ENCODE results near the gene ATRN. TPM values are rescaled to one million over a fixed set of nuclear protein-coding genes. Genes with fewer than 3 reads are reported as not detected.
"Not testable (repeated sequence)": the region's sequence is repeated elsewhere in the genome, so short reads cannot be mapped to it uniquely, and the experiment has no call there.

The ATRN gene
- total and polyA plus RNA-seq, 2 of the 8 experiments (the other 6 are each of a cell fraction or from before 2014, with no cell fraction given) = 12.0 to 17.4 TPM

GRCh38 chr20:3510110-3510509 lies 39.3 kb downstream of the ATRN start:
- ChIA-PET POLR2A (ENCODE audit: partially characterized antibody) (no interaction called here), CTCF (ENCODE audit: partially characterized antibody) (no interaction called here)
- H4K5ac ChIP-seq (ENCODE audit: insufficient read length, low read depth, low read length) = no peak overlapping the region
- H3K4me1 ChIP-seq (replicated peaks in 1 of 4; ENCODE audit: control insufficient read depth in 3 of 4, insufficient read depth in 4 of 4, low read length in 3 of 4) = no peaks in the 10 kb centered on the region
- H3K18ac ChIP-seq (ENCODE audit: extremely low read depth, low read length) = no peak overlapping the region
- no peak overlapping the region for H3K4me2 ChIP-seq (ENCODE audit: insufficient read depth in 1 of 2, low read depth in 2 of 2, low read length in 2 of 2)
- TF ChIP-seq KDM5A (IDR thresholded peaks at IDR 0.05; ENCODE audit: low read length) = no peak
- no peak for TF ChIP-seq SP4 (IDR thresholded peaks at IDR 0.05; ENCODE audit: low read length)
- TF ChIP-seq CBX5 (IDR thresholded peaks at IDR 0.05; ENCODE audit: low read depth, low read length) = no peak
- H2BK20ac ChIP-seq (ENCODE audit: low read length) = no peak overlapping the region
- no peaks in the 10 kb centered on the region for H4K20me1 ChIP-seq (replicated peaks in 1 of 2; ENCODE audit: control insufficient read depth in 1 of 2, insufficient read depth in 2 of 2, low read length in 2 of 2)
- no peak overlapping the region for H2AFZ ChIP-seq (ENCODE audit: low read length)
- H3K79me1 ChIP-seq (ENCODE audit: low read depth, low read length) = no peaks in the 10 kb centered on the region
- no peaks in the 10 kb centered on the region for H3K79me2 ChIP-seq (ENCODE audit: control insufficient read depth in 1 of 2, insufficient read depth in 2 of 2, low read length in 2 of 2)
- DNase-seq (ENCODE audit: low read depth in 1 of 2, low spot score in 2 of 2) = no peak
- H3K56ac ChIP-seq (replicated peaks; ENCODE audit: insufficient read length, low read depth, low read length) = no peak overlapping the region
- no peak overlapping the region for H3K4me3 ChIP-seq (ENCODE audit: extremely low read depth in 1 of 4, insufficient read depth in 2 of 4, low read depth in 3 of 4, low read length in 4 of 4)
- 92% methylated on average over 2 of the region's 2 CpGs; no CpG with 5 or more reads in 1 of the 2 experiments for WGBS, 2 experiments (ENCODE audit: extremely low coverage in 1 of 2, insufficient coverage in 1 of 2, insufficient read length in 1 of 2, insufficient replicate concordance in 2 of 2, low coverage in 1 of 2, low lambda C conversion rate in 2 of 2, missing lambda C conversion rate in 1 of 2)
- H2BK120ac ChIP-seq (replicated peaks; ENCODE audit: low read depth, low read length) = no peak overlapping the region
- no peak overlapping the region for H4K8ac ChIP-seq (ENCODE audit: extremely low read depth, insufficient read depth, low read length)
- no peak overlapping the region for H4K91ac ChIP-seq (replicated peaks; ENCODE audit: insufficient read length, low read length)
- no peak overlapping the region for H2AK5ac ChIP-seq (ENCODE audit: low read depth, low read length)
- no peaks in the 10 kb centered on the region for H3K27me3 ChIP-seq (replicated peaks in 1 of 4; ENCODE audit: control insufficient read depth in 3 of 4, extremely low read depth in 1 of 4, insufficient read depth in 3 of 4, low read length in 3 of 4)
- no peak overlapping the region for H2BK15ac ChIP-seq (ENCODE audit: low read length)
- no peak for FAIRE-seq
- no peaks in the 10 kb centered on the region for H3K36me3 ChIP-seq (ENCODE audit: control insufficient read depth in 2 of 4, insufficient read depth in 4 of 4, low read length in 3 of 4)
- no peak overlapping the region for H2BK12ac ChIP-seq (ENCODE audit: low read depth, low read length)
- H3K14ac ChIP-seq (ENCODE audit: insufficient read length) = no peak overlapping the region
- no peak overlapping the region for H2BK5ac ChIP-seq (ENCODE audit: low read depth, low read length)
- no peak overlapping the region for H3K27ac ChIP-seq (ENCODE audit: low read depth, low read length)
- no peak overlapping the region for H3K4ac ChIP-seq (replicated peaks; ENCODE audit: insufficient read length, low read depth, low read length)
- H3K9ac ChIP-seq (replicated peaks in 1 of 4; ENCODE audit: extremely low read depth in 1 of 4, low read depth in 3 of 4, low read length in 3 of 4) = no peak overlapping the region
- no peaks in the 10 kb centered on the region for H3K9me3 ChIP-seq (ENCODE audit: insufficient read depth in 2 of 2, low read depth in 1 of 2, low read length in 1 of 2)
- H3K23me2 ChIP-seq (ENCODE audit: low read depth, low read length) = no peaks in the 10 kb centered on the region
- no peak overlapping the region for H3K23ac ChIP-seq (ENCODE audit: insufficient read length)

GRCh38 chr20:3512239-3512638 lies 41.4 kb downstream of the ATRN start:
- H3K27me3 ChIP-seq (replicated peaks in 1 of 4; ENCODE audit: control insufficient read depth in 3 of 4, extremely low read depth in 1 of 4, insufficient read depth in 3 of 4, low read length in 3 of 4); DNase-seq (ENCODE audit: low read depth in 1 of 2, low spot score in 2 of 2); H4K91ac ChIP-seq (replicated peaks; ENCODE audit: insufficient read length, low read length); H2BK120ac ChIP-seq (replicated peaks; ENCODE audit: low read depth, low read length); H3K23me2 ChIP-seq (ENCODE audit: low read depth, low read length); H3K4me3 ChIP-seq (ENCODE audit: extremely low read depth in 1 of 4, insufficient read depth in 2 of 4, low read depth in 3 of 4, low read length in 4 of 4); H3K4me1 ChIP-seq (replicated peaks in 1 of 4; ENCODE audit: control insufficient read depth in 3 of 4, insufficient read depth in 4 of 4, low read length in 3 of 4); H4K8ac ChIP-seq (ENCODE audit: extremely low read depth, insufficient read depth, low read length); H3K4me2 ChIP-seq (ENCODE audit: insufficient read depth in 1 of 2, low read depth in 2 of 2, low read length in 2 of 2); H2BK15ac ChIP-seq (ENCODE audit: low read length); H2BK12ac ChIP-seq (ENCODE audit: low read depth, low read length); H3K56ac ChIP-seq (replicated peaks; ENCODE audit: insufficient read length, low read depth, low read length); H3K27ac ChIP-seq (ENCODE audit: low read depth, low read length); H2AFZ ChIP-seq (ENCODE audit: low read length); H3K79me2 ChIP-seq (ENCODE audit: control insufficient read depth in 1 of 2, insufficient read depth in 2 of 2, low read length in 2 of 2); H3K9me3 ChIP-seq (ENCODE audit: insufficient read depth in 2 of 2, low read depth in 1 of 2, low read length in 1 of 2); H3K9ac ChIP-seq (replicated peaks in 1 of 4; ENCODE audit: extremely low read depth in 1 of 4, low read depth in 3 of 4, low read length in 3 of 4); H3K4ac ChIP-seq (replicated peaks; ENCODE audit: insufficient read length, low read depth, low read length); H2AK5ac ChIP-seq (ENCODE audit: low read depth, low read length); POLR2A ChIA-PET (ENCODE audit: partially characterized antibody); CTCF ChIA-PET (ENCODE audit: partially characterized antibody); H3K23ac ChIP-seq (ENCODE audit: insufficient read length); H3K14ac ChIP-seq (ENCODE audit: insufficient read length); H3K79me1 ChIP-seq (ENCODE audit: low read depth, low read length); H4K5ac ChIP-seq (ENCODE audit: insufficient read length, low read depth, low read length); H4K20me1 ChIP-seq (replicated peaks in 1 of 2; ENCODE audit: control insufficient read depth in 1 of 2, insufficient read depth in 2 of 2, low read length in 2 of 2); H3K36me3 ChIP-seq (ENCODE audit: control insufficient read depth in 2 of 4, insufficient read depth in 4 of 4, low read length in 3 of 4); H2BK5ac ChIP-seq (ENCODE audit: low read depth, low read length); H3K18ac ChIP-seq (ENCODE audit: extremely low read depth, low read length); H2BK20ac ChIP-seq (ENCODE audit: low read length); FAIRE-seq: not testable (repeated sequence)
- 81% methylated on average over 1 of the region's 3 CpGs; no CpG with 5 or more reads in 1 of the 2 experiments for WGBS, 2 experiments (ENCODE audit: extremely low coverage in 1 of 2, insufficient coverage in 1 of 2, insufficient read length in 1 of 2, insufficient replicate concordance in 2 of 2, low coverage in 1 of 2, low lambda C conversion rate in 2 of 2, missing lambda C conversion rate in 1 of 2)

Data from H1 (cell line).